Measurements from ENCODE around the gene CEP112.

DNA sequence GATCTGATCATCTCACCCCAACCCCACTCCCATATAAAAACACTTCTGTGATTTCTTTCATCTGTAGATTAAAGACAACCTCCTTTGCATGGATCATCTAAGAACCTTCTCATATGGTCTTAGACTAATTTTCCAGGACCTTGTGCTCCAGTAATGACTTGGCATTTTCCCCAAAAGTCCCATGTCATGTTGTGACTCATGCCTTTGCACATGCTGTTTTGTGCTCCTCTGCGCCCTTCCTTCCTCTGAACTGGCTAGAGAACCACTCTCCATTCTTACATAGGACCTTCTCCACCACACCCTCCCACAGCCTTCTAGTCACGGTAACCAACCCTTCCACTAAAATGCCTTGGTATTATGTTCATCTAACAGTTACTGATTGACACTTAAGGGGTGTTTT lies 531.0 kb downstream of the CEP112 start:
- TF ChIP-seq POLR2AphosphoS5 (IDR thresholded peaks at IDR 0.05): no peak
- TF ChIP-seq, protein P1, sequence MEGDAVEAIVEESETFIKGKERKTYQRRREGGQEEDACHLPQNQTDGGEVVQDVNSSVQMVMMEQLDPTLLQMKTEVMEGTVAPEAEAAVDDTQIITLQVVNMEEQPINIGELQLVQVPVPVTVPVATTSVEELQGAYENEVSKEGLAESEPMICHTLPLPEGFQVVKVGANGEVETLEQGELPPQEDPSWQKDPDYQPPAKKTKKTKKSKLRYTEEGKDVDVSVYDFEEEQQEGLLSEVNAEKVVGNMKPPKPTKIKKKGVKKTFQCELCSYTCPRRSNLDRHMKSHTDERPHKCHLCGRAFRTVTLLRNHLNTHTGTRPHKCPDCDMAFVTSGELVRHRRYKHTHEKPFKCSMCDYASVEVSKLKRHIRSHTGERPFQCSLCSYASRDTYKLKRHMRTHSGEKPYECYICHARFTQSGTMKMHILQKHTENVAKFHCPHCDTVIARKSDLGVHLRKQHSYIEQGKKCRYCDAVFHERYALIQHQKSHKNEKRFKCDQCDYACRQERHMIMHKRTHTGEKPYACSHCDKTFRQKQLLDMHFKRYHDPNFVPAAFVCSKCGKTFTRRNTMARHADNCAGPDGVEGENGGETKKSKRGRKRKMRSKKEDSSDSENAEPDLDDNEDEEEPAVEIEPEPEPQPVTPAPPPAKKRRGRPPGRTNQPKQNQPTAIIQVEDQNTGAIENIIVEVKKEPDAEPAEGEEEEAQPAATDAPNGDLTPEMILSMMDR (IDR thresholded peaks at IDR 0.05): no peak
